ENCODE results near the gene ATP13A2.
"Not testable (repeated sequence)": the region's sequence is repeated elsewhere in the genome, so short reads cannot be mapped to it uniquely, and the experiment has no call there.

The ATP13A2 gene

DNA sequence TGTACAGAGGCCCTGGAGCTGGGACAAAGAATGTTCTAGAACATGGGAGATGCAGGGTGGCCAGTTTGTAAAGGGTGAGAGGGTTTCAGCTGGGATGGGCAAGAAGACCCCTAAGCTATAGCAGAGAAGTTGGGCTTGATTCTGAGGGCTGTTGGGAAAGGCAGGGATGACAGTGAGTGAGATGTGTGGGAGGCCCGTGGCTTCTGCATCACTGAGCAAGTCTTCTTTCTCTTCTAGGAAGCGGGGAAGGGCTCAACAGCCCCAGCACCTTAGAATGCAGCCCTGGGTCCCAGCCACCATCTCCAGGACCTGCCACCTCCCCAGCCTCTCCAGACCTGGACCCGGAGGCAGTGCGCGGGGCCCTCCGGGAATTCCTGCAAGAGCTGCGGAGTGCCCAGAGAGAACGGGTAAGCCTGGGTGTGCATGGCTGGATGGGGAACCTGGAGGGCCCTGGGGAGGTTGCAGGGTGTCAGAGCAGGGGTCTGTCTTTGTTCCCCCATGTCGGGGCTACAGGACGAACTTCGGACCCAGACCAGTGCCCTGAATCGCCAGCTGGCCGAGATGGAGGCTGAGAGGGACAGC is 46.2 kb downstream of the ATP13A2 start:
- no peak overlapping the region for H2BK12ac ChIP-seq (ENCODE audit: low read length in 2 of 2)
- 98% methylated on average over 12 of the region's 13 CpGs for WGBS
- H2BK15ac ChIP-seq (ENCODE audit: low read depth, poor library complexity, severe bottlenecking): no peak overlapping the region
- H4K91ac ChIP-seq (ENCODE audit: low read length): no peak overlapping the region
- no peak for DNase-seq
- no peak overlapping the region for H2BK5ac ChIP-seq (ENCODE audit: low read depth, low read length, poor library complexity, severe bottlenecking)
- no peaks in the 10 kb centered on the region for H3K9me3 ChIP-seq (ENCODE audit: control insufficient read depth, low read length)
- no peak overlapping the region for H3K4me2 ChIP-seq (ENCODE audit: low read length, poor library complexity, severe bottlenecking)
- H3K9ac ChIP-seq (ENCODE audit: low read length): no peak overlapping the region
- no peak overlapping the region for H2BK120ac ChIP-seq (ENCODE audit: low read depth, low read length)
- no peak overlapping the region for H3K18ac ChIP-seq (ENCODE audit: low read depth in 1 of 2, low read length in 2 of 2)
- H4K8ac ChIP-seq (ENCODE audit: low read length): no peak overlapping the region
- H3K27me3 ChIP-seq (ENCODE audit: control insufficient read depth in 1 of 2, insufficient read depth in 1 of 2, low read length in 2 of 2): no peaks in the 10 kb centered on the region
- H3K14ac ChIP-seq (ENCODE audit: low read length in 2 of 2): no peak overlapping the region
- H3K36me3 ChIP-seq (ENCODE audit: control insufficient read depth in 1 of 2, insufficient read depth in 2 of 2, low read depth in 1 of 2, low read length in 2 of 2): peaks cover 31 to 47% of the 10 kb centered on the region in 2 experiments
- no peak overlapping the region for H3K27ac ChIP-seq (ENCODE audit: low read length, poor library complexity, severe bottlenecking)
- H2AFZ ChIP-seq (ENCODE audit: low read depth, low read length): no peak overlapping the region
- H3K79me1 ChIP-seq (replicated peaks; ENCODE audit: low read length, poor library complexity, severe bottlenecking): peaks cover 3% of the 10 kb centered on the region
- H3K4ac ChIP-seq (ENCODE audit: low read depth in 1 of 2, low read length in 2 of 2): no peak overlapping the region
- H3K23ac ChIP-seq (ENCODE audit: low read length in 2 of 2): no peak overlapping the region
- no peak overlapping the region for H3K4me3 ChIP-seq (ENCODE audit: insufficient read depth in 1 of 2, low read depth in 1 of 2, low read length in 2 of 2)
- H2AK5ac ChIP-seq (ENCODE audit: low read length, severe bottlenecking): no peak overlapping the region
- H3K4me1 ChIP-seq (ENCODE audit: control insufficient read depth, insufficient read depth, low read depth, low read length): peaks cover 43% of the 10 kb centered on the region

DNA sequence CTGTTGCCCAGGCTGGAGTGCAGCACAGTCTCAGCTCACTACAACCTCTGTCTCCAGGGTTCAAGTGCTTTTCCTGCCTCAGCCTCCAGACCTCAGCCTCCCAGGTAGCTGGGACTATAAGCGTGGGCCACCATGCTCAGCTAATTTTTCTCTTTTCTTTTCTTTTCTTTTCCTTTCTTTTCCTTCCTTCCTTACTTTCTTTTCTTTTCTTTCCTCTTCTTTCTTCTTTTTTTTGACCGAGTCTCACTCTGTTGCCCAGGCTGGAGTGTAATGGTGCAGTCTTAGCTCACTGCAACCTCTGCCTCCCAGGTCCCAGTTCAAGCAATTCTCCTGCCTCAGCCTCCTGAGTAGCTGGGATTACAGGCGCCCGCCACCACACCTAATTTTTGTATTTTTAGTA is 47.6 kb downstream of the ATP13A2 start:
- DNase-seq: not testable (repeated sequence)
- WGBS: 94% methylated on average over 4 of the region's 4 CpGs

DNA sequence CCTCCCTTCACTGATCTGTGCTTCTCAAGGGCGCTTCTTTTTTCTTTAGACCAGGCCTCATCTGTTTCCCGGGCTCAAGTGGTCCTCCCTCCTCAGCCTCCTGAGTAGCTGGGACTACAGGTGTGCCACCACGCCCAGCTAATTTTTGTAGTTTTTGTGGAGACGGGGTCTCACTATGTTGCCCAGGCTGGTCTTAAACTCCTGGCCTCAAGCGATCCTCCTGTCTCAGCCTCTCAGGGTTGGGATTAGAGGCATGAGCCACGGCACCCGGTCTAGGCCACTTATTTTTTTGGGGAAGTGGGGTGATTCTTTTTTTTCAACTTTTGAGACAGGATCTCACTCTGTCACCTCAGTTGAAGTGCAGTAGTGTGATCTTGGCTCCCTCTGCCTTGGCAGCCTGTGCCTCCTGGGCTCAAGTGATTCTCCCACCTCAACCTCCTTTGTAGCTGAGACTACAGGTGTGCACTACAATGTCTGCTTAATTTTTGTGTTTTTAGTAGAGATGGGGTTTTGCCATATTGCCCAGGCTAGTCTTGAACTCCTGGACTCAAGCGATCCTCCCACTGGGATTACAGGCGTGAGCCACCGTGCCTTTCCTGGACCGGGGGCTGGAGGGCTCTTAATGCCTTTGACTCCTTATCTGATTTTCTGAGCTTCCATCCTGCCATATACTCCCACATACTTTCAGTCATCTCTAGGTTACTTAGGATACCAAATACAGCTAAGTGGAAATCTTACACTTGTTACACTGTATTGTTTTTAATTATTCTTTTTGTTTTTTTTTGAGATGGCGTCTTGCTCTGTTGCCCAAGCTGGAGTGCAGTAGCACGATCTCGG is 50.2 kb downstream of the ATP13A2 start:
- no peak overlapping the region for H2AFZ ChIP-seq (ENCODE audit: low read depth, low read length)
- H3K79me1 ChIP-seq (replicated peaks; ENCODE audit: low read length, poor library complexity, severe bottlenecking): peaks cover 3% of the 10 kb centered on the region
- H3K23ac ChIP-seq (ENCODE audit: low read length in 2 of 2): no peak overlapping the region
- H3K27me3 ChIP-seq (ENCODE audit: control insufficient read depth in 1 of 2, insufficient read depth in 1 of 2, low read length in 2 of 2): no peaks in the 10 kb centered on the region
- DNase-seq: no peak
- no peaks in the 10 kb centered on the region for H3K9me3 ChIP-seq (ENCODE audit: control insufficient read depth, low read length)
- peaks cover 16 to 25% of the 10 kb centered on the region in 2 experiments for H3K36me3 ChIP-seq (ENCODE audit: control insufficient read depth in 1 of 2, insufficient read depth in 2 of 2, low read depth in 1 of 2, low read length in 2 of 2)
- peaks cover 28% of the 10 kb centered on the region for H3K4me1 ChIP-seq (ENCODE audit: control insufficient read depth, insufficient read depth, low read depth, low read length)
- no peak overlapping the region for H3K14ac ChIP-seq (ENCODE audit: low read length in 2 of 2)
- no peak overlapping the region for H2BK12ac ChIP-seq (ENCODE audit: low read length in 2 of 2)
- H3K27ac ChIP-seq (ENCODE audit: low read length, poor library complexity, severe bottlenecking): no peak overlapping the region
- H2BK5ac ChIP-seq (ENCODE audit: low read depth, low read length, poor library complexity, severe bottlenecking): no peak overlapping the region
- peak overlapping the region; percentile 74 for H2AK5ac ChIP-seq (ENCODE audit: low read length, severe bottlenecking)
- H3K18ac ChIP-seq (ENCODE audit: low read depth in 1 of 2, low read length in 2 of 2): peak overlapping the region in 1 of 2 experiments; percentile 74
- H4K8ac ChIP-seq (ENCODE audit: low read length): peak overlapping the region; percentile 25
- peak overlapping the region in 1 of 2 experiments; percentile 68 for H3K4ac ChIP-seq (ENCODE audit: low read depth in 1 of 2, low read length in 2 of 2)
- no peak overlapping the region for H2BK15ac ChIP-seq (ENCODE audit: low read depth, poor library complexity, severe bottlenecking)
- H3K9ac ChIP-seq (ENCODE audit: low read length): peak overlapping the region; percentile 73
- H2BK120ac ChIP-seq (ENCODE audit: low read depth, low read length): peak overlapping the region; percentile 82
- peak overlapping the region; percentile 61 to 73 for H3K4me3 ChIP-seq (ENCODE audit: insufficient read depth in 1 of 2, low read depth in 1 of 2, low read length in 2 of 2)
- 96% methylated on average over 14 of the region's 14 CpGs for WGBS
- peak overlapping the region; percentile 81 for H3K4me2 ChIP-seq (ENCODE audit: low read length, poor library complexity, severe bottlenecking)
- peak overlapping the region; percentile 3 for H4K91ac ChIP-seq (ENCODE audit: low read length)

More for the DNA sequence above, 47.6 kb downstream of the ATP13A2 start:
- H3K36me3 ChIP-seq (ENCODE audit: control insufficient read depth in 1 of 2, insufficient read depth in 2 of 2, low read depth in 1 of 2, low read length in 2 of 2): peaks cover 28 to 33% of the 10 kb centered on the region in 2 experiments
- H3K9ac ChIP-seq (ENCODE audit: low read length); H3K4ac ChIP-seq (ENCODE audit: low read depth in 1 of 2, low read length in 2 of 2); H4K8ac ChIP-seq (ENCODE audit: low read length); H3K4me2 ChIP-seq (ENCODE audit: low read length, poor library complexity, severe bottlenecking); H2BK120ac ChIP-seq (ENCODE audit: low read depth, low read length); H2BK12ac ChIP-seq (ENCODE audit: low read length in 2 of 2); H3K27ac ChIP-seq (ENCODE audit: low read length, poor library complexity, severe bottlenecking); H3K4me3 ChIP-seq (ENCODE audit: insufficient read depth in 1 of 2, low read depth in 1 of 2, low read length in 2 of 2); H3K23ac ChIP-seq (ENCODE audit: low read length in 2 of 2); H3K79me1 ChIP-seq (replicated peaks; ENCODE audit: low read length, poor library complexity, severe bottlenecking); H3K9me3 ChIP-seq (ENCODE audit: control insufficient read depth, low read length); H3K18ac ChIP-seq (ENCODE audit: low read depth in 1 of 2, low read length in 2 of 2); H4K91ac ChIP-seq (ENCODE audit: low read length); H2AFZ ChIP-seq (ENCODE audit: low read depth, low read length); H3K14ac ChIP-seq (ENCODE audit: low read length in 2 of 2); H2AK5ac ChIP-seq (ENCODE audit: low read length, severe bottlenecking); H2BK15ac ChIP-seq (ENCODE audit: low read depth, poor library complexity, severe bottlenecking); H3K27me3 ChIP-seq (ENCODE audit: control insufficient read depth in 1 of 2, insufficient read depth in 1 of 2, low read length in 2 of 2); H2BK5ac ChIP-seq (ENCODE audit: low read depth, low read length, poor library complexity, severe bottlenecking): not testable (repeated sequence)
- peaks cover 43% of the 10 kb centered on the region for H3K4me1 ChIP-seq (ENCODE audit: control insufficient read depth, insufficient read depth, low read depth, low read length)

DNA sequence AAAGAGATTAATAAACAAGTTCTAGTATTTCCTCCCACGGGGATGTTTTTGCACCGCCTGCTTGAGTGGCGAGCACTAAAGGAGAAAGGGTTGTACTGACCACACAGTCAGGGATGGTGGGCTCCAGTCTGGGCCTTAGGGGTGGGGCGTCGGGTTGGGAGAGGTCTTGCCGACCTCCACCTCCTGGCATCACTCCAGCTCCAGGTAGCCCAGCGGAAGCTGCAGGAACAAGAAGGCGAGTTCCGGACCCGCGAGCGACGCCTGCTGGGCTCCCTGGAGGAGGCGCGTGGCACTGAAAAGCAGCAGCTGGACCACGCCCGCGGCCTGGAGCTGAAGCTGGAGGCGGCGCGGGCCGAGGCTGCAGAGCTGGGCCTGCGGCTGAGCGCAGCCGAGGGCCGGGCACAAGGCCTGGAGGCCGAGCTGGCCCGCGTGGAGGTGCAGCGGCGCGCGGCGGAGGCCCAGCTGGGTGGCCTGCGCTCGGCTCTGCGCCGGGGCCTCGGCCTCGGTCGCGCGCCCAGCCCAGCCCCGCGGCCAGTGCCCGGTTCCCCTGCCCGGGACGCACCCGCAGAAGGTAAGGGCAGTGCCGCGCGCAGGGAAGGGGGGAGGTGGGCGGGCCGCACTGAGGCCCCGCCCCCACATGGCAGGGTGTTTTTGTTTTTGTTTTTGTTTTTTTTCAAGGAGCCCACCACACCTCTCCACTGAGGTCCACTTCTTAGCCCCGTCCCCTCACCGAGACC is 51.0 kb downstream of the ATP13A2 start:
- H2BK5ac ChIP-seq (ENCODE audit: low read depth, low read length, poor library complexity, severe bottlenecking): no peak overlapping the region
- peaks cover 22% of the 10 kb centered on the region for H3K4me1 ChIP-seq (ENCODE audit: control insufficient read depth, insufficient read depth, low read depth, low read length)
- peak overlapping the region; percentile 74 to 89 for H3K18ac ChIP-seq (ENCODE audit: low read depth in 1 of 2, low read length in 2 of 2)
- H2BK15ac ChIP-seq (ENCODE audit: low read depth, poor library complexity, severe bottlenecking): peak overlapping the region; percentile 85
- H3K9me3 ChIP-seq (ENCODE audit: control insufficient read depth, low read length): no peaks in the 10 kb centered on the region
- H3K9ac ChIP-seq (ENCODE audit: low read length): peak overlapping the region; percentile 73
- peaks cover 3% of the 10 kb centered on the region for H3K79me1 ChIP-seq (replicated peaks; ENCODE audit: low read length, poor library complexity, severe bottlenecking)
- H4K91ac ChIP-seq (ENCODE audit: low read length): peak overlapping the region; percentile 79
- peak overlapping the region; percentile 50 to 68 for H3K4ac ChIP-seq (ENCODE audit: low read depth in 1 of 2, low read length in 2 of 2)
- H3K14ac ChIP-seq (ENCODE audit: low read length in 2 of 2): no peak overlapping the region
- no peak overlapping the region for H3K23ac ChIP-seq (ENCODE audit: low read length in 2 of 2)
- H4K8ac ChIP-seq (ENCODE audit: low read length): peak overlapping the region; percentile 71
- H3K36me3 ChIP-seq (ENCODE audit: control insufficient read depth in 1 of 2, insufficient read depth in 2 of 2, low read depth in 1 of 2, low read length in 2 of 2): peaks cover 9 to 23% of the 10 kb centered on the region in 2 experiments
- H3K27ac ChIP-seq (ENCODE audit: low read length, poor library complexity, severe bottlenecking): no peak overlapping the region
- H2AK5ac ChIP-seq (ENCODE audit: low read length, severe bottlenecking): peak overlapping the region; percentile 74
- no peaks in the 10 kb centered on the region for H3K27me3 ChIP-seq (ENCODE audit: control insufficient read depth in 1 of 2, insufficient read depth in 1 of 2, low read length in 2 of 2)
- H3K4me3 ChIP-seq (ENCODE audit: insufficient read depth in 1 of 2, low read depth in 1 of 2, low read length in 2 of 2): peak overlapping the region; percentile 61 to 73
- H2BK120ac ChIP-seq (ENCODE audit: low read depth, low read length): peak overlapping the region; percentile 82
- peak; percentile 83 for DNase-seq
- H3K4me2 ChIP-seq (ENCODE audit: low read length, poor library complexity, severe bottlenecking): peak overlapping the region; percentile 81
- H2BK12ac ChIP-seq (ENCODE audit: low read length in 2 of 2): no peak overlapping the region
- WGBS: 12% methylated on average over 32 of the region's 57 CpGs
- H2AFZ ChIP-seq (ENCODE audit: low read depth, low read length): peak overlapping the region; percentile 14

Data from mesenchymal stem cell (in vitro differentiated cells and primary cell).